ENCODE measurements around the gene RASSF8. TPM values are rescaled to one million over a fixed set of nuclear protein-coding genes. Genes with fewer than 3 reads are reported as not detected.

The RASSF8 gene
- total and polyA plus RNA-seq, 10 donors = 1.4 to 38.0 (median 10.9) TPM

DNA sequence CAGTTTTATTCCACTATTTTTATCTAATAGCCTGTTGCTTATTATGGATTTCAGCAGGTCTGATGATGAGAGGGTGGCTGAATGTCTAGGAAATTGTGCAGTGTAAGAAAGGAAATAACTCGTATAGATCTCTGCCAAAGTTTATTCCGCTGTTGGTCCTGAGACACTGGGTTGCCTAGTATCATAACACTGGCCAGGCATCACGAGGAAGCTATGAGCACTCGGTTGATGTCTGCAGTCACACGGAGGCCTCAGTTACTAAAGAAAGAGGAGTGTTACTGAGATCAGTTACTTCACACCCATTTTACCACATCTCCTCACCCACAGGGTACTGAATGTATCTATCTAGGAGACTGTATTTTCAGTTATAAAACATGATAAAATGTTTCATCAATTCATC lies 144.5 kb downstream of the RASSF8 start:
- TF ChIP-seq POLR2AphosphoS5 (IDR thresholded peaks at IDR 0.05) (no peak), POLR2A (IDR thresholded peaks at IDR 0.05) (no peak)
- TF ChIP-seq, protein P1, sequence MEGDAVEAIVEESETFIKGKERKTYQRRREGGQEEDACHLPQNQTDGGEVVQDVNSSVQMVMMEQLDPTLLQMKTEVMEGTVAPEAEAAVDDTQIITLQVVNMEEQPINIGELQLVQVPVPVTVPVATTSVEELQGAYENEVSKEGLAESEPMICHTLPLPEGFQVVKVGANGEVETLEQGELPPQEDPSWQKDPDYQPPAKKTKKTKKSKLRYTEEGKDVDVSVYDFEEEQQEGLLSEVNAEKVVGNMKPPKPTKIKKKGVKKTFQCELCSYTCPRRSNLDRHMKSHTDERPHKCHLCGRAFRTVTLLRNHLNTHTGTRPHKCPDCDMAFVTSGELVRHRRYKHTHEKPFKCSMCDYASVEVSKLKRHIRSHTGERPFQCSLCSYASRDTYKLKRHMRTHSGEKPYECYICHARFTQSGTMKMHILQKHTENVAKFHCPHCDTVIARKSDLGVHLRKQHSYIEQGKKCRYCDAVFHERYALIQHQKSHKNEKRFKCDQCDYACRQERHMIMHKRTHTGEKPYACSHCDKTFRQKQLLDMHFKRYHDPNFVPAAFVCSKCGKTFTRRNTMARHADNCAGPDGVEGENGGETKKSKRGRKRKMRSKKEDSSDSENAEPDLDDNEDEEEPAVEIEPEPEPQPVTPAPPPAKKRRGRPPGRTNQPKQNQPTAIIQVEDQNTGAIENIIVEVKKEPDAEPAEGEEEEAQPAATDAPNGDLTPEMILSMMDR (IDR thresholded peaks at IDR 0.05 in 8 of 11, conservative IDR thresholded peaks at IDR 0.05 in 3 of 11) = no peak
- 60 to 78% (median 76%) methylated on average over 5 of the region's 5 CpGs for WGBS, 5 donors
- intact Hi-C loops (cut with DNase I; ENCODE audit: low total_unique reads) = no loop called here

DNA sequence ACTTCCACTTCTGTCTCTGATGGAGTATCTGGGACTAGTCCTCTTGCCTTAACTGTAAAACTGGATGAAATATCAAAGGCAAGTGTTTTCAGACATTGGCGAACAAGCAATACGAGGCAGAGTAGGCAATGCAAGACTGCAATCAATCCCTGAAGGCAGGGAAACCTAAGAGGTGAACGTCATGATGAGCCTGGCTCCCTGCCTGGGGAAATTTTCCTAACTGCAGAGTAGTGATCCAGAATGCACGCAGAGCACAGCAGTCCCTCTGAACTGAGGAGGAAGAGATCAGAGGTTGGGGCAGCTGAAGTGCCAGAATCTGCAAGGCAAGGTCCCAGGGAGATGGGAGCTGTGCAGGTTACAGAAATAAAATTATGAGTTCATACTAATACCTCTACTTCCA lies 147.9 kb downstream of the RASSF8 start:
- no peaks in the 10 kb centered on the region for H3K36me3 ChIP-seq
- TF ChIP-seq POLR2A (IDR thresholded peaks at IDR 0.05) (no peak), POLR2AphosphoS5 (IDR thresholded peaks at IDR 0.05) (no peak)
- TF ChIP-seq, protein P1 (IDR thresholded peaks at IDR 0.05 in 8 of 11, conservative IDR thresholded peaks at IDR 0.05 in 3 of 11) = no peak
- no peaks in the 10 kb centered on the region for H3K9me3 ChIP-seq
- WGBS, 5 donors = 65 to 86% (median 72%) methylated on average over 4 of the region's 4 CpGs
- H3K4me1 ChIP-seq = no peaks in the 10 kb centered on the region
- H3K4me3 ChIP-seq = no peak overlapping the region
- no peak for DNase-seq
- no peak overlapping the region for H3K27ac ChIP-seq
- intact Hi-C loops (cut with DNase I; ENCODE audit: low total_unique reads) = no loop called here
- H3K27me3 ChIP-seq (replicated peaks in 1 of 7) = no peaks in the 10 kb centered on the region

More for the DNA sequence above, 144.5 kb downstream of the RASSF8 start:
- no peaks in the 10 kb centered on the region for H3K27me3 ChIP-seq (replicated peaks in 1 of 7)
- H3K27ac ChIP-seq = no peak overlapping the region
- H3K4me3 ChIP-seq = no peak overlapping the region
- H3K4me1 ChIP-seq = no peaks in the 10 kb centered on the region
- no peaks in the 10 kb centered on the region for H3K36me3 ChIP-seq
- no peak for DNase-seq
- no peaks in the 10 kb centered on the region for H3K9me3 ChIP-seq

GRCh38 chr12:26108915-26109314 lies 150.4 kb downstream of the RASSF8 start:
- TF ChIP-seq, protein P1 (IDR thresholded peaks at IDR 0.05 in 8 of 11, conservative IDR thresholded peaks at IDR 0.05 in 3 of 11) = no peak
- no peak for TF ChIP-seq POLR2A (IDR thresholded peaks at IDR 0.05)
- TF ChIP-seq POLR2AphosphoS5 (IDR thresholded peaks at IDR 0.05) = no peak
- Histone ChIP-seq H3K27ac (peak overlapping the region in 2 of 8 donors; percentile 16 to 30), H3K27me3 (replicated peaks in 1 of 7) (peaks cover 0 to under 1% (median 0%) of the 10 kb centered on the region in 7 donors), H3K36me3 (no peaks in the 10 kb centered on the region), H3K4me3 (no peak overlapping the region), H3K9me3 (no peaks in the 10 kb centered on the region), H3K4me1 (peaks cover 0 to 10% (median 8%) of the 10 kb centered on the region in 6 donors)
- intact Hi-C loops (cut with DNase I; ENCODE audit: low total_unique reads) = no loop called here
- no peak for DNase-seq
- WGBS, 5 donors = 76 to 85% (median 83%) methylated on average over 2 of the region's 2 CpGs

- intact Hi-C loops (cut with DNase I; ENCODE audit: low total_unique reads) = no loop called here
- Histone ChIP-seq H3K27me3 (replicated peaks in 1 of 7) (peaks cover 0 to 5% (median 0%) of the 10 kb centered on the region in 7 donors), H3K4me1 (peaks cover 0 to 14% (median 10%) of the 10 kb centered on the region in 6 donors), H3K36me3 (no peaks in the 10 kb centered on the region), H3K4me3 (no peak overlapping the region), H3K27ac (peak overlapping the region in 2 of 8 donors; percentile 16 to 30), H3K9me3 (no peaks in the 10 kb centered on the region)
- TF ChIP-seq POLR2AphosphoS5 (IDR thresholded peaks at IDR 0.05) = no peak
- TF ChIP-seq, protein P1 (IDR thresholded peaks at IDR 0.05 in 8 of 11, conservative IDR thresholded peaks at IDR 0.05 in 3 of 11) = no peak
- no peak for TF ChIP-seq POLR2A (IDR thresholded peaks at IDR 0.05)
- DNase-seq = no peak
- 68 to 77% (median 75%) methylated on average over 10 of the region's 10 CpGs for WGBS, 5 donors
Measured at GRCh38 chr12:26109343-26109881, 150.9 kb downstream of the RASSF8 start.

Measured in spleen (tissue), 11 donors.